Lower lobe of right lung (tissue), 2 donors: ENCODE measurements around the gene EIF4E1B. TPM values are rescaled to one million over a fixed set of nuclear protein-coding genes. Genes with fewer than 3 reads are reported as not detected.
A peak's percentile ranks its signal among the peaks of the same experiment; 100 is the strongest.

Source experiments
- ATAC-seq, 2 donors: fragments of 200-7000 bp; cut with Tn5 transposase; one replicate each; pipeline ENCODE4 v1.9.1; 2020 to 2022; ENCODE audit warnings: mild to moderate bottlenecking in 2 of 2, moderate library complexity in 2 of 2
- DNase-seq: peaks from one replicate; pipeline ENCODE4 v3.0.0-alpha.2; 2020
- H3K27ac ChIP-seq: fragments of 200-600 bp; one replicate; pipeline ENCODE4 v1.8.0; 2022
- H3K27me3 ChIP-seq: fragments of 200-600 bp; one replicate; pipeline ENCODE4 v1.8.0; 2022; ENCODE audit warnings: low read depth
- H3K36me3 ChIP-seq: fragments of 200-600 bp; one replicate; pipeline ENCODE4 v1.8.0; 2022; ENCODE audit warnings: mild to moderate bottlenecking
- H3K4me1 ChIP-seq: fragments of 200-600 bp; one replicate; pipeline ENCODE4 v1.8.0; 2022
- H3K4me3 ChIP-seq: fragments of 200-600 bp; one replicate; pipeline ENCODE4 v1.8.0; 2022; ENCODE audit warnings: mild to moderate bottlenecking
- H3K9me3 ChIP-seq: fragments of 200-600 bp; one replicate; pipeline ENCODE4 v1.8.0; 2022
- intact Hi-C: fragments of 100-400 bp; cut with DNase I; formaldehyde crosslinking; loops from one replicate; pipeline ENCODE4 v1.11.0; 2022
- total RNA-seq: library from RNA; stranded (reverse); fragmentation: NEBNext Ultra II Directional; extraction: Animal tissue kit (Norgen Biotek cat#: 25700); gene quantifications from one replicate; pipeline ENCODE4 v1.2.1, GENCODE V29; 2021
- TF ChIP-seq, protein P1 (sequence below): fragments of 200-600 bp; IDR thresholded peaks from one replicate; pipeline ENCODE4 v1.8.0; 2022; ENCODE audit warnings: antibody characterized with exemption, mild to moderate bottlenecking
- donor health status: DM: no; HTN: yes; CAD: no; lungs with severe emphysema.

The EIF4E1B gene
- total RNA-seq, 1 donor from 2014 or later, result not detected

DNA sequence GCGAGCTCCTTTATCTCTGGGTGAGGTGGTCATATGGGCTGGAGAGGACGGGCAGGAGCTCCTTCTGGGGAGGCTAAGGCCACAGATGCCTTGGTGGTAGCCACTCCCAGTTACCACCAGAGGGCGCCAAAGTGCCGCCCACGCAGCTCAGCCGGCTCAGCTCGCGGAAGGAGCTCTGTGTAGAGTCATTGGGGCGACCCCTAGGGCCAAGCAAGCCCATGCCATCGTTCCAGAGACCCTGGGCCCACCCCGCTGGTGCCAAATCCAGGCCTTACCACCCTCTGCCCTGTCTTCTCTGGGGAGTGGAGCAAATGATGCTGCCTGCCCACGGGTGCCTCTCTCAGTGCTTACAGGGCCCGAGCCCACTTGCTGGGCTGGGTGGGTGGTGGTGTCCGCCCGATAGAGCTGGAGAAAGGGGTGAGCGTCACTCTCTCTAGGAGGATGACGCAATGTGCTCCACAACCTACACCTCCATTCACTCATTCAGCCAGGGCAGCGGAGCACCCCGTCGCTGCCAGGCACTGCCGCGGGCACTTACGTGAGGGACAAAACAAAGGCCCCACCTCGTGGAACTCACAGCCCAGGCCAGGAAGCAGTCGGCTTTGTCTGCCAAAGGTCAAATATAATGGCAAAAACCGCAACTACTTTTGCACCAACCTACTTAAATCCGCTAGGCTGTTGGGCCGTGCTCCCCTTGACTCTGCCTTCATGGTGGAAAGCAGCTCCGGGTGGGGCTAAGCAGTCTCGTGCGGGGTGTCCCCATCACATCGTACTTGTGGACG lies 30.6 kb downstream of the EIF4E1B start:
- intact Hi-C loops, result no loop called here
- no peaks in the 10 kb centered on the region for H3K9me3 ChIP-seq
- ATAC-seq (peak; percentile 79 to 80), DNase-seq (peak; percentile 81)
- TF ChIP-seq, protein P1, sequence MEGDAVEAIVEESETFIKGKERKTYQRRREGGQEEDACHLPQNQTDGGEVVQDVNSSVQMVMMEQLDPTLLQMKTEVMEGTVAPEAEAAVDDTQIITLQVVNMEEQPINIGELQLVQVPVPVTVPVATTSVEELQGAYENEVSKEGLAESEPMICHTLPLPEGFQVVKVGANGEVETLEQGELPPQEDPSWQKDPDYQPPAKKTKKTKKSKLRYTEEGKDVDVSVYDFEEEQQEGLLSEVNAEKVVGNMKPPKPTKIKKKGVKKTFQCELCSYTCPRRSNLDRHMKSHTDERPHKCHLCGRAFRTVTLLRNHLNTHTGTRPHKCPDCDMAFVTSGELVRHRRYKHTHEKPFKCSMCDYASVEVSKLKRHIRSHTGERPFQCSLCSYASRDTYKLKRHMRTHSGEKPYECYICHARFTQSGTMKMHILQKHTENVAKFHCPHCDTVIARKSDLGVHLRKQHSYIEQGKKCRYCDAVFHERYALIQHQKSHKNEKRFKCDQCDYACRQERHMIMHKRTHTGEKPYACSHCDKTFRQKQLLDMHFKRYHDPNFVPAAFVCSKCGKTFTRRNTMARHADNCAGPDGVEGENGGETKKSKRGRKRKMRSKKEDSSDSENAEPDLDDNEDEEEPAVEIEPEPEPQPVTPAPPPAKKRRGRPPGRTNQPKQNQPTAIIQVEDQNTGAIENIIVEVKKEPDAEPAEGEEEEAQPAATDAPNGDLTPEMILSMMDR, result peak; percentile 98
- H3K36me3 ChIP-seq, result peaks cover 16% of the 10 kb centered on the region
- peaks cover 9% of the 10 kb centered on the region for H3K27me3 ChIP-seq
- H3K4me1 ChIP-seq, result peaks cover 25% of the 10 kb centered on the region
- H3K27ac ChIP-seq, result no peak overlapping the region
- no peak overlapping the region for H3K4me3 ChIP-seq

DNA sequence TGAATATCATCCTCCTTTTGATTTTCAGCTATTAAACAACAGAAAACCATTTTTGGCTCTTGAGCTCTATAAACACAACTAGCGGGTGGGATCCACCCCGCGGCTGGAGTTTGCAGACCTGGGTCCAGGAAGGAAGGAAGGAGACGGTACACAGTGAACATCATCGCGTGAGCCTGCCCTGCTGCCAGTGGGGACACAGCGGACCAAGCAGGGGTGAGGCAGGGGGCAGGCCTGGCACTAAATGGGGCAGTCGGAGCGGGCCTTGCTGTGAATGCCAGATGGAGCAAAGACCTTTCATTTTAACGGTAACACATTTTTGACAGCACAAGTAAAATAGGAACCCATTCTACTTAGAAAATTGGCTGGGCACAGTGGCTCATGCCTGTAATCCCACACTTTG lies 31.2 kb downstream of the EIF4E1B start:
- DNase-seq (no peak), ATAC-seq (no peak)
- Histone ChIP-seq H3K27ac (no peak overlapping the region), H3K9me3 (no peaks in the 10 kb centered on the region), H3K27me3 (peaks cover 9% of the 10 kb centered on the region), H3K4me3 (no peak overlapping the region), H3K4me1 (peaks cover 25% of the 10 kb centered on the region), H3K36me3 (peaks cover 13% of the 10 kb centered on the region)
- intact Hi-C loops, result no loop called here
- TF ChIP-seq, protein P1, result no peak

DNA sequence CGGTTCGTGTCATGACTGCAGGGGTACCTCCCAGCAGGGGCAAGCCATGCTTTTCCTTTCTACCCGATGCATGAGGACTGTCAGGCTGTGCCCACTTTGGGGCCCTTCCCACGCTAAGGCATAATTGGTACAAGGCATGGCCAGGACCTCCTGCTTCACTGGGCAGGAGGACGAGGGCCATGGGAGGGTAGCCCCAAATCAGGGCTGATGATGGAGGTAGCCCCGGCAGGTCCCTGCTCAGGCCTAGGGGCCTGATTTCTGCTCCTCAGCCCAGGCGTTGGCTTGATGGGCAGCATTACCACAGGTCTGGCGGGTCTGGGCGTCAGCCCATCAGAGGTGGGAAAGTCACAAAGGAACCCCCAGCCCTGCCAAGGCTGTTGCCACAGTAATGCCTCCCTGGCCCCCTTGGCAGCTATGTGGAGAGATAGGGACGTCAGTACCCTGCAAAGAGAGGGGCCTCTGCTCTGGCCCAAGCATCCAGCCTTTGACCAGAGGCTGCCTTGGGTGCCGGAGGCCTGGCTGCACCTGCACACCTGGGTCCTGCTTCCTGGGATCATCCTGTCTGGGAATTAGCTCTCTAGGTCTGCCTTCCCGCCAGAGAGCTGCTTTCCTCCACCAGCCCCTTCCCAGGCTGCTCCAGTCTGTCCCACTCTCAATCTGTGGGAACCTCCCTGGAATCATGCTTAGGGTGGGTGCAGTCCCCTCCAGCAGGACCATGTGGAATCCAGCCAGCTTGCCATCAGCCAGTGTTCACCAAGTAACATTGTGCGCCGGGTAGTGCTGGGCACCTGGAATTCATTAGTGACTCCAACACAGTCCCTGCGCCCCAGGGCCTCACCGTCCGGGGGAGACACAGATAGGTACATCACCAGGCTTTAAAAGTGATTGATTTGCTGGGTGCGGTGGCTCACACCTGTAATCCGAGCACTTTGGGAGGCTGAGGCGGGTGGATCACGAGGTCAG lies 32.2 kb downstream of the EIF4E1B start:
- DNase-seq (no peak), ATAC-seq (no peak)
- Histone ChIP-seq H3K4me1 (peaks cover 25% of the 10 kb centered on the region), H3K9me3 (no peaks in the 10 kb centered on the region), H3K36me3 (peaks cover 3% of the 10 kb centered on the region), H3K4me3 (no peak overlapping the region), H3K27ac (no peak overlapping the region), H3K27me3 (peaks cover 9% of the 10 kb centered on the region)
- intact Hi-C loops, result no loop called here
- TF ChIP-seq, protein P1, result no peak

DNA sequence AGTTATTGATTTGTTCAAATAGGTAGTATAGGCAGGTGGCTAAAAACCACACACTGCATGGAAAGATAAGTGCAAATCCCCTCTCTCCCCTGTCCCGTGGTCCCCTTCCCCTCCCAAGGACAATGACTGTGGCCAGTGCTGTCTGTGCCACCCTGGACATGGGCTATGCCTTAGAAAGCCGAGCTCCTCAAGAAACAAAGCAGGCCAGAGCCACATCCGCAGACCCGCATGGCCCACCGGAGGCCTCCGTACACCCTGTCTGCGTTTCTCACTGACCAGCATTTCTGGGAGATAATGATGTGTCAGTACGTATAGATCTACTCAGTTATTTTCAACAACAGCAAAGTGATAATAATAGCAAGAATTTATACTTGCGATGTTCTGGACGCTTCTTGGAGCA lies 33.1 kb downstream of the EIF4E1B start:
- H3K27me3 ChIP-seq, result peaks cover 17% of the 10 kb centered on the region
- DNase-seq (no peak), ATAC-seq (no peak)
- H3K4me3 ChIP-seq, result no peak overlapping the region
- peaks cover 18% of the 10 kb centered on the region for H3K4me1 ChIP-seq
- intact Hi-C loops, result no loop called here
- TF ChIP-seq, protein P1, result no peak
- H3K36me3 ChIP-seq, result no peaks in the 10 kb centered on the region
- H3K9me3 ChIP-seq, result no peaks in the 10 kb centered on the region
- no peak overlapping the region for H3K27ac ChIP-seq

DNA sequence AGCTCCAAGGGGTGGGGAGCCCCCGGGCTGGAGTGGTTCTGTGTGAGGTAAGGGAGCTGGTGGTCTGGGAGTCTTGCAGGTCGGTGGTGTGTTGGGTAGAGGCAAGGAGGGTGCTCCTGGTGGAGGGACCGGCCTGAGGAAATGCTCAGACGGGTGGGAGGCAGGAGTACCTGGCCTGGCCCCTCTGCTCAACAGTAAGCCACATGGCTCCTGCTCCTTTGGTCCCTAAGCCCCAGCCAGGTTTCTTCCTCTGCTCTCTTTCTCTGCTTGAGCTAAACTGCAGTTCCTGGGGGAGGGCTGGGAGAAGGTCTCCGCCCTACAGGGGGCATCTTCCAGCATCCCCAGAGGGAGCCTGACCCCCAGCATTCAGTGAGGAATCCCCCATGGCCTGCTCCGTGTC lies 34.0 kb downstream of the EIF4E1B start:
- intact Hi-C loops, result no loop called here
- TF ChIP-seq, protein P1, result no peak
- H3K4me3 ChIP-seq, result no peak overlapping the region
- DNase-seq (no peak), ATAC-seq (no peak)
- H3K36me3 ChIP-seq, result no peaks in the 10 kb centered on the region
- no peak overlapping the region for H3K27ac ChIP-seq
- peaks cover 24% of the 10 kb centered on the region for H3K27me3 ChIP-seq
- H3K4me1 ChIP-seq, result peaks cover 9% of the 10 kb centered on the region
- H3K9me3 ChIP-seq, result no peaks in the 10 kb centered on the region
